GM18507 (cell line): ENCODE results near the gene MARS1.
"Not testable (repeated sequence)": the region's sequence is repeated elsewhere in the genome, so short reads cannot be mapped to it uniquely, and the experiment has no call there.

Experiments used
- DNase-seq: peaks from one replicate; pipeline ENCODE4 v3.0.0; 2011; ENCODE audit warnings: low read depth; ENCODE audit not compliant: insufficient read length; ENCODE audit errors: extremely low spot score
- FAIRE-seq: peaks from 2 replicates; lab custom pipeline; 2011; peaks lifted over from hg19 to GRCh38; lab: Jason Lieb, UNC

MARS1 gene

DNA sequence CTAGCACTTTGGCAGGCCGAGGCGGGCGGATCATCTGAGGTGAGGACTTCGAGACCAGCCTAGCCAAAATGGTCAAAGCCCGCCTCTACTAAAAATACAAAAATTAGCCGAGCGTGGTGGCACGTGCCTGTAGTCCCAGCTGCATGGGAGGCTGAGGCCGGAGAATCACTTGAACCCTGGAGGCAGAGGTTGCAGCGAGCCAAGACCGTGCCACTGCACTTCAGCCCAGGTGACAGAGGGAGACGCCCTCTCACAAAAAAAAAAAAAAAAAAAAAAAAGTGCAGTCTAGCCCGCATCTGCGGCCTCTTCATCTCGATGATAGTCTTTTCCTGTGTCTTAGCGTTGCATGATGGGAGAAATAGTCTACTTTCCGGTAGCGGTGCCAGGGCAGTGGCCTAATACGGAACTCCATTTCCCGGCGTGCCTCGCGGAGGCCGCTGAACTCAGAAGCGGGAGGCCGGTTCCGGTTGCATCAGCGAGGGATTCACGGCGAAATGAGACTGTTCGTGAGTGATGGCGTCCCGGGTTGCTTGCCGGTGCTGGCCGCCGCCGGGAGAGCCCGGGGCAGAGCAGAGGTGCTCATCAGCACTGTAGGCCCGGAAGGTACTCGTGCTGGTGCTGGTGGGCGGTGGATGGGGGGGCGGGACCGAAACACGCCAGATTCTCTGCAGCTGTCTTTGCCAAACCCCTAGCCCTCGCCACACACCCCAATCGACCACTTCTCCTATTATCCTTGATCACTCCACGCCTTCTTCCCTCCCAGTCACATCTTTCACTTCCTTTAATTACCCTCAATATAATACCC is at the start of gene MARS1:
TSS of gene MARS1 (plus strand) at position 472 of the 805 bp plus-strand sequence. CDS start at position 495, 23 bp downstream.
- peak; percentile 96 for FAIRE-seq
- DNase-seq = peak; percentile 87

DNA sequence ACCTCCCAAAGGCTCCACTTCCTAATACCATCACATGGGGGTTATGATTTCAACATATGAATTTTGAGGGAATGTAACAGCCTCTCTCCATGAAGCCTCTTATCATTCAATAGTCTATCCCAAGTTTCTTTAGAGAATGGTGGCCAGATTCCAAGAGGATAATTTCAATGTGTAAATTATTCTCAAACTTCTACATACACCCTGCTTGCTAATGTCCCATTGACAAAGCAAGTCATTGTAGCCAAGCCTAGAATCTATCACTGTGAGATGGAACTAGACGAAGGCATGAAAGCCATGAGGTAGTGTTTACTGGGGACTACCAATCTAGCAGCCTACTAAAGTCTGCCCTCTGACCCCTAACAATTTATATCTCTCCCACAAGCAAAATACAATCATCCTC is 49.5 kb upstream of the MARS1 start:
- FAIRE-seq (no peak), DNase-seq (no peak)

DNA sequence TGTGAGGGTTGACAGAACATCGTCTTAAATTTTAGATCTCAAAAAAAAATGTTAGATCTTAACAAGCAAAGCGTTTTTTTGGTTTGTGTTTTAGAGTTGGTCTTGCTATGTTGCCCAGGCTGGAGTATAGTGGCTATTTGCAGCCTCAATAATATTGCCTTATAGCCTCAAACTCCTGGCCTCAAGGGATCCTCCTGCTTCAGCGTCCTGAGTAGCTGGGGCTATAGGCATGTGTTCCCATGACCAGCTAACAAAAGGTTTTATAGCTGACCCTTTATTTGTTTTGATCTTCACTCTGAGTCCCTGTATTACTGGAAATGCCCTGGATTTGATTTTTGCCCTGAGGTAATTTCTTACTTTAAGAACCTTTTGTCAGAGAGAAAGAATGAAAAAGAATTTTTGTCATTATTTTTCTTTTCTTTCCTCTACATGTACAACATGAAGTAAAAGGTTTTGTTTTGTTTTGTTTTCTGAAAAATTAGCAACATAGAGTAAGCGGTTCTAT is 48.1 kb upstream of the MARS1 start:
- FAIRE-seq = no peak

DNA sequence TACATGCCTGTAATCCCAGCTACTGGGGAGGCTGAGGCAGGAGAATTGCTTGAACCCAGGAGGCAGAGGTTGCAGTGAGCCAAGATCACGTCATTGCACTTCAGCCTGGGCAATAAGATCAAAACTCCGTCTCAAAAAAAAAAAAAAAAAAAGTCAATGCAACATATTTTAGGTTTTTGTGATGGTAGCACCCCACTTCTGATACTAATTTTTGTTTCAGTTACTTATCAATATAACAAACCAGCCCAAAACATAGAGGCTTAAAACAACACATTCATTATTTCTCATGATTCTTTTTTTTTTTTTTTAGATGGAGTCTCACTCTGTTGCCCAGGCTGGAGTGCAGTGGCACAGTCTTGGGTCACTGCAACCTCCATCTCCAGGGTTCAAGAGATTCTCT is 46.5 kb upstream of the MARS1 start:
- DNase-seq, FAIRE-seq: not testable (repeated sequence)

More for the DNA sequence above, 48.1 kb upstream of the MARS1 start:
- no peak for DNase-seq

DNA sequence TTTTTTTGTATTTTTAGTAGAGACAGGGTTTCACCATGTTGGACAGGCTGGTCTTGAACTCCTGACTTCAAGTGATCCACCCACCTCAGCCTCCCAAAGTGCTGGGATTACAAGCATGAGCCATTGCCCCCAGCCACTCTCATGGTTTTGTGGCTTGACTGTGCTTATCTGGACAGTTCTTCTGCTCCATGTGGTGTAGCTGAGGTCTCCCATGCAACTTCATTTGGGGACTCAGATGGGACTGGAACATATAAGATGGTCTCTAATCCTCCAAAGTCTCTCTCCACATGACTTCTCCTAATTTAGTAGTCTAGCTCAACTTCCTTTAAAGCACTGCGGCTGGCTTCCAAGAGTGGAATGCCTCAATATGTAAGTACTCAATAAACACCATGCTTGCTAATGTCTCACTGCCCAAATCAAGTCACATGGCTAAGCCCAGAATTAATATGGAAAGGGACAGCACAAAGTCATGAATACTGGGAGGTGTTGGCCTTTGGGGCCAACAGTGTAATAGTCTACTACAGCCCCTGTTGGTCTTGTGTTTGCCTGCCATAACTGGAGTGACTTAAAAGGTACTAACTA is 45.9 kb upstream of the MARS1 start:
- FAIRE-seq (no peak), DNase-seq (no peak)

- not testable (repeated sequence) for FAIRE-seq, DNase-seq
These were observed 43.5 kb upstream of the MARS1 start for GRCh38 chr12:57444337-57444736.

- FAIRE-seq (no peak), DNase-seq (no peak)
These were observed 43.1 kb upstream of the MARS1 start for GRCh38 chr12:57444744-57445143.

GRCh38 chr12:57446292-57446960 is 41.4 kb upstream of the MARS1 start:
- DNase-seq = no peak
- FAIRE-seq = no peak

DNA sequence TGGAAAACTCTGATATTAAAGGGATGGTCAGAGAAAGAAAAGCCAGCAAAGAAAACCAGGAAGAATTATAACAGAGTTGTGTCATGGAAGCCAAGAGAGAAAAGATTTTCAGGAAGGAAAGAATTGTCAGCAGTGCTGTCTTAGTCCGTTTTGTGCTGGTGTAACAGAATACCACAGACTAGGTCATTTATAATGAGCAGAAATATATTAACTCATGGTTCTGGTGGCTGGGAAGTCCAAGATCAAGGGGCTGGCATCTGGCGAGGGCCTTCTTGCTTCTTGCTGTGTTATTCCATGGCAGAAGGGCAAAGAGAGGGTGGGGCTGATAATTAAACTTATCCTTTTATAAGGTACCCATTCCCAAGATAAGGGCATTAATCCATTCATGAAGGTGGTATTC is 39.2 kb upstream of the MARS1 start:
- FAIRE-seq = no peak
- no peak for DNase-seq

DNA sequence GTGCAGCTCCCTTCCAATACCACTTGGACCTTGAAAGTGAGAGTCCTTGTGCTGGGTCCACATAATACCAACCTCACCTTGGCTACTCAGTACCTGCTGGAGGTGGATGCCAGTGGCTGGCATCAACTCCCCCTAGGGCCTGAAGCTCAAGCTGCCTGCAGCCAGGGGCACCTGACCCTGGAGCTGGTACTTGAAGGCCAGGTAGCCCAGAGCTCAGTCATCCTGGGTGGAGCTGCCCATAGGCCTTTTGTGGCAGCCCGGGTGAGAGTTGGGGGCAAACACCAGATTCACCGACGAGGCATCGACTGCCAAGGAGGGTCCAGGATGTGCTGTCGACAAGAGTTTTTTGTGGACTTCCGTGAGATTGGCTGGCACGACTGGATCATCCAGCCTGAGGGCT is 38.5 kb upstream of the MARS1 start:
- no peak for FAIRE-seq

DNA sequence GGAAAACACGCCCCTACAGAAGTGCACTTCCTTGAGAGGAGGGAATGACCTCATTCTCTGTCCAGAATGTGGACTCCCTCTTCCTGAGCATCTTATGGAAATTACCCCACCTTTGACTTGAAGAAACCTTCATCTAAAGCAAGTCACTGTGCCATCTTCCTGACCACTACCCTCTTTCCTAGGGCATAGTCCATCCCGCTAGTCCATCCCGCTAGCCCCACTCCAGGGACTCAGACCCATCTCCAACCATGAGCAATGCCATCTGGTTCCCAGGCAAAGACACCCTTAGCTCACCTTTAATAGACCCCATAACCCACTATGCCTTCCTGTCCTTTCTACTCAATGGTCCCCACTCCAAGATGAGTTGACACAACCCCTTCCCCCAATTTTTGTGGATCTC is 37.8 kb upstream of the MARS1 start:
- no peak for FAIRE-seq
- no peak for DNase-seq

More for the DNA sequence above, 38.5 kb upstream of the MARS1 start:
- DNase-seq = no peak

- DNase-seq (no peak), FAIRE-seq (no peak)
These were observed 36.6 kb upstream of the MARS1 start for GRCh38 chr12:57451233-57451778.

DNA sequence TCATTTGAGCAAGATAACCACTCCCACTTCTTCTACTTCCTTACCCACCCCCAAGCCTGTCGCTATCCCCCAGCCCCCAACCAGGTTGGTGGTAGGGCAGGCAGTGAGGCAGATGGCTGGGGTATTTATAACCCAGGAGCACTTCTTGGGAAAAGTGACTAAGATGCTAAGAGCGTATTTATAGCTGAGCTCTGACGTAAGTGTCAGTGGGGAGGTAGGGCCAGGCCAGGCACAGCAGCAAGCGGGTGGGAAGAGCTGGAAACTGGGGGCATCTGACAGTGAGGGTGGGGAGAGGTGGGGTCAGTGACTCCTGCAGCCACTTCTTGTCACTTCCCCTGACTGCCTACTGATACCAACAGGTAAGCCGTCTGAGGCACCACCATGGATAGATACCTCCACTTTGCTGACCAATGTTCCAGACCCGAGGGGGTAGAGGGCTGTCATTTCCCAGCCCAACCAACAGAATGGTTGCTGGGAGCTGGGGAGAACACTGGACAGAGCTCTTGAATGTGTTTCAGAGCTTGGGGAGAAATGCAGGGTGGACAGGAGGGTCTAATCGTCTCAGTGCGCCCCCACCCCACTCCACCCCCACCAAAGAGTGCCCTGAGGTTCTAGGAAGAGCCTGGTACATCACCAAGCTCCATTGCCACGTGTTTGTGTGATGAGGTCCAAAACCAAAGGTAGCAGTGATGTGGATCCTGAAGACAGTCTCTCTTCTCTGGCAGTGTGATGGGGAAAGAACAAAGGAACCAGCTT is 35.5 kb upstream of the MARS1 start:
- FAIRE-seq (no peak), DNase-seq (no peak)

- DNase-seq (no peak), FAIRE-seq (peak; percentile 53)
These were observed 34.8 kb upstream of the MARS1 start for GRCh38 chr12:57452937-57453509.

- no peak for DNase-seq
- FAIRE-seq = no peak
These were observed 33.7 kb upstream of the MARS1 start for GRCh38 chr12:57454213-57454565.

- no peak for FAIRE-seq
- no peak for DNase-seq
These were observed 33.1 kb upstream of the MARS1 start, which contains the start of gene INHBE for GRCh38 chr12:57454566-57455373. TSS of gene INHBE (plus strand) at chr12:57455307. CDS start at chr12:57455537, 230 bp downstream.

- DNase-seq (no peak), FAIRE-seq (no peak)
These were observed 32.3 kb upstream of the MARS1 start for GRCh38 chr12:57455374-57456144.
